GM10248 (cell line): Measurements from ENCODE around the gene TBL3.

ENCODE experiments used
- CTCF ChIA-PET: fragments of 300-600 bp; sonication (Branson Sonifier 250); formaldehyde crosslinking; extraction: SDS; loops from one replicate; lab custom pipeline; 2021; ENCODE audit warnings: antibody characterized with exemption; lab: Yijun Ruan, JAX
- POLR2A ChIA-PET: fragments of 350-650 bp; sonication (Branson Sonifier 250); formaldehyde crosslinking; extraction: SDS; loops from one replicate; lab custom pipeline; 2020; ENCODE audit warnings: antibody characterized with exemption; lab: Yijun Ruan, JAX
- DNase-seq: peaks from one replicate; pipeline ENCODE4 v3.0.0; 2012; ENCODE audit errors: extremely low spot score
- TF ChIP-seq, protein P1 (sequence below): IDR thresholded peaks from 2 replicates; pipeline ENCODE4 v1.5.1; 2012; ENCODE audit warnings: mild to moderate bottlenecking, low read depth; ENCODE audit errors: extremely low read depth, missing control alignments, control extremely low read depth

Gene TBL3

DNA sequence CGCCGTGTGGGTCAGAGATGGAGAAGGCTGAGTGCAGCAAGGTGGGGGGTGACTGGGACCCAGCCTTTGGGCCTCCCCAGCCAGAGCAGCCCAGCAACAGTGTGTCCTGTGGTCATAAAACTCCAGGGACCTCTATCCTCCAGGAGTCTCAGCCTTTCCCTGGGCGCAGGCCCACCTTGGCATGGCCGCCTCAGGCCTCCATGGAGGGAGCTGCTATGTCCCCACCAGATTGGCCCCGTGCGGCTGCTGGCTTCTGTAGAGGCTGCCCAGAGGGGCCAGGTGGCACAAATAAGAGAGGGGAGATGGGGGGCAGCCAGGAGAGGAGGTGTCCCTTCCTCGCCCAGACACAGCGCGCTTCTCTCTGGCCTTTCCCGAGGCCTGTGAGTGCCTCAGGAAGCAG, 15.3 kb downstream of the TBL3 start:
- TF ChIP-seq, protein P1, sequence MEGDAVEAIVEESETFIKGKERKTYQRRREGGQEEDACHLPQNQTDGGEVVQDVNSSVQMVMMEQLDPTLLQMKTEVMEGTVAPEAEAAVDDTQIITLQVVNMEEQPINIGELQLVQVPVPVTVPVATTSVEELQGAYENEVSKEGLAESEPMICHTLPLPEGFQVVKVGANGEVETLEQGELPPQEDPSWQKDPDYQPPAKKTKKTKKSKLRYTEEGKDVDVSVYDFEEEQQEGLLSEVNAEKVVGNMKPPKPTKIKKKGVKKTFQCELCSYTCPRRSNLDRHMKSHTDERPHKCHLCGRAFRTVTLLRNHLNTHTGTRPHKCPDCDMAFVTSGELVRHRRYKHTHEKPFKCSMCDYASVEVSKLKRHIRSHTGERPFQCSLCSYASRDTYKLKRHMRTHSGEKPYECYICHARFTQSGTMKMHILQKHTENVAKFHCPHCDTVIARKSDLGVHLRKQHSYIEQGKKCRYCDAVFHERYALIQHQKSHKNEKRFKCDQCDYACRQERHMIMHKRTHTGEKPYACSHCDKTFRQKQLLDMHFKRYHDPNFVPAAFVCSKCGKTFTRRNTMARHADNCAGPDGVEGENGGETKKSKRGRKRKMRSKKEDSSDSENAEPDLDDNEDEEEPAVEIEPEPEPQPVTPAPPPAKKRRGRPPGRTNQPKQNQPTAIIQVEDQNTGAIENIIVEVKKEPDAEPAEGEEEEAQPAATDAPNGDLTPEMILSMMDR, result no peak
- DNase-seq, result no peak
- POLR2A ChIA-PET, result interaction anchor here (1.4 to 1.8 kb wide), 2 partner anchors 22 to 168 kb away, joined by 4 to 5 read pairs; partner anchors contain the start of genes RPS2 and TRAF7
- CTCF ChIA-PET, result interaction anchor here (5.5 kb wide), 1 partner anchor 17 kb away, joined by 30 read pairs; no protein-coding TSS in a partner anchor

DNA sequence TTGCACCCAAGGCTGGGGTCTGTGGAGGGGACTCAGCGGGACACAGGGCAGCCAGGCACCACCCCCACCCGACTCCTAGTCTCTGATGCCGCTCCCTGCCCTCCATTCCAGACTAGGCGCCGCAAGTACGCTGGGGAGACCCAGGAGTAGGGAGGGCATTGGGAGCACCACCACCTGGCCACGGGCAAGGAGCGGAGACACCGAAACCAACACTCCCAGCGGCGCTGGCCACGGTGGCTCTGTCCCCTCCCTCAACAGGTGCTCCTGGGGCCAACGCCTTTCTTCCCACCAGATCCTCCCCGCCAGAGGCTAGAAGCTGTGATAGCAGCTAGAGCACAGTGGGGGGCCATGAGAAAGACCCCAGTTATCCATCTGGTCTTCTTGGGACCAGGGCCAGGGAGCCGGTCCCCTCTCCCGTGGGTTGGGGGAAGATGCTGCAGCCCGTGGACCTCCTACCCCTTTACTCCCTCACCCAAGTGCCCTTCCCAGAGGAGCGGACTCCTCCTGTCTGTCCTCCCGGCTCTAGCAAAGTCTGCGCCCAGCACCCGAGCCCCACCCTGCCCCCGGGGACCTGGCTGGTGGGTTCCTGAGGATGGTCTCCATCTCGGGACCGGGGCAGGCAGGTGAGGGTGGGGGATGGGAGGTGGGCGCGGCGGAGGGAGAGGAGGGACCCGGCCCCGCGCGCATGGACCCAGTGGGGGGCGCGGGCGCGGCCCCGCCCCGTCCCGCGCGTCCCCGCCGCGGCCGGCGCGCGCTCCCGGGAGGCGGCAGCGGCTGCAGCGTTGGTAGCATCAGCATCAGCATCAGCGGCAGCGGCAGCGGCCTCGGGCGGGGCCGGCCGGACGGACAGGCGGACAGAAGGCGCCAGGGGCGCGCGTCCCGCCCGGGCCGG, 17.6 kb downstream of the TBL3 start, which contains the start of gene SYNGR3:
Gene SYNGR3 (plus strand): TSS at position 762 of the 892 bp plus-strand sequence. CDS start 133 bp downstream, outside the sequence.
- no peak for DNase-seq
- TF ChIP-seq, protein P1, result no peak
- ChIA-PET POLR2A (interaction anchor here (2.2 to 3.3 kb wide), 2 partner anchors 24 to 166 kb away, joined by 9 to 22 read pairs; partner anchors contain the start of genes RPS2 and TRAF7), CTCF (interaction anchor here (5.5 to 7.3 kb wide), 2 partner anchors 14 kb away, joined by 30 to 63 read pairs; no protein-coding TSS in a partner anchor)

- POLR2A ChIA-PET, result interaction anchor here (0.6 to 3.3 kb wide), 3 partner anchors 25 to 165 kb away, joined by 3 to 22 read pairs (median 9); partner anchors contain the start of genes RPS2 and TRAF7
- DNase-seq, result no peak
- TF ChIP-seq, protein P1, result no peak
- CTCF ChIA-PET, result interaction anchor here (1.1 to 7.3 kb wide), 2 partner anchors 13 to 127 kb away, joined by 3 to 63 read pairs; no protein-coding TSS in a partner anchor
These were observed 18.2 kb downstream of the TBL3 start for GRCh38 chr16:1990101-1990350.

- TF ChIP-seq, protein P1, result no peak
- POLR2A ChIA-PET, result interaction anchor here (0.5 to 3.3 kb wide), 5 partner anchors 10 to 260 kb away, joined by 3 to 22 read pairs (median 8); partner anchors contain the start of genes RPS2 and TRAF7
- CTCF ChIA-PET, result interaction anchor here (1.1 to 7.3 kb wide), 2 partner anchors 13 to 128 kb away, joined by 3 to 63 read pairs; no protein-coding TSS in a partner anchor
- no peak for DNase-seq
These were observed 18.7 kb downstream of the TBL3 start for GRCh38 chr16:1990351-1991134.

DNA sequence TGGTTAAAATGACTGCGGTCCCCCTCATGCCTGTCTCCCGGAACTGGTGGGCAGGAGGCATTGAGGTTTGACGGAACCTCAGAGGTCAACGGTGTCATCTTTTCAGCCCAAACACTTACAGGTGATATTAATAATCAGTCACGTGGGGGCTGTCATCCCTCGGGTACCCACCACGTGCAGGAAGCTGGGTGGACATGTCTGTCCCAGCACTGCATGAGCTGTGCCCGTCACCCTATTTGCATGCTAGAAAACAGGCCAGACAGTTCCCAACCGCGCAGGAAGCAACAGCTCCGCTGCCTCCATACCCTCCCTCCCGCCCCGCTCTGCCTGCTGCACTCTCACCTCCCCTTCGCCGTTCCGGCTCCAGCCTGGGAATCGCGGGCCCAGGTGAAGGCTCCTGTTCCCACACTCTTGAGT, 19.3 kb downstream of the TBL3 start:
- ChIA-PET CTCF (interaction anchor here (1.1 to 7.3 kb wide), 2 partner anchors 12 to 128 kb away, joined by 3 to 63 read pairs; no protein-coding TSS in a partner anchor), POLR2A (interaction anchor here (0.5 to 3.3 kb wide), 4 partner anchors 11 to 259 kb away, joined by 3 to 22 read pairs (median 8); partner anchors contain the start of genes RPS2 and TRAF7)
- TF ChIP-seq, protein P1, result no peak
- DNase-seq, result peak; percentile 66
